ENCODE results near the gene DHX34. TPM values are rescaled to one million over a fixed set of nuclear protein-coding genes. Genes with fewer than 3 reads are reported as not detected.

DHX34 gene
- total and polyA plus RNA-seq, 9 of the 15 experiments (the other 6 are each of a cell fraction or from before 2014, with no cell fraction given), result 0.36 to 42.0 (median 15.0) TPM

GRCh38 chr19:47428177-47428894 is 79.2 kb downstream of the DHX34 start (continued):
- TF ChIP-seq PBX2 (CRISPR knock-in tag; IDR thresholded peaks at IDR 0.05; ENCODE audit: low read depth) (no peak), PBX2 (tag; conservative IDR thresholded peaks at IDR 0.05; ENCODE audit: low read depth) (peak; percentile 83), SRSF9 (IDR thresholded peaks at IDR 0.05; ENCODE audit: borderline replicate concordance, low read depth, low read length) (no peak), ZNF324 (CRISPR knock-in tag; IDR thresholded peaks at IDR 0.05) (no peak), TARDBP (IDR thresholded peaks at IDR 0.05) (no peak), MTA1 (IDR thresholded peaks at IDR 0.05; ENCODE audit: borderline replicate concordance) (peak; percentile 45; the same call in 1 of the 2 replicates), ZNF780A (CRISPR knock-in tag; IDR thresholded peaks at IDR 0.05) (no peak), PCBP2 (IDR thresholded peaks at IDR 0.05; ENCODE audit: low read depth, low read length, poor library complexity, severe bottlenecking) (no peak), ATF7 (IDR thresholded peaks at IDR 0.05) (no peak), SMARCA5 (IDR thresholded peaks at IDR 0.05) (no peak), GABPB1 (CRISPR knock-in tag; IDR thresholded peaks at IDR 0.05) (no peak), HNRNPUL1 (IDR thresholded peaks at IDR 0.05; ENCODE audit: low read length) (no peak), ZNF133 (CRISPR knock-in tag; IDR thresholded peaks at IDR 0.05) (no peak), ZNF507 (tag; conservative IDR thresholded peaks at IDR 0.05) (no peak), ZNF140 (CRISPR knock-in tag; IDR thresholded peaks at IDR 0.05) (no peak), PRMT5 (CRISPR knock-in tag; IDR thresholded peaks at IDR 0.05) (no peak), MBD2 (IDR thresholded peaks at IDR 0.05; ENCODE audit: borderline replicate concordance, low read depth) (no peak), ZBTB12 (CRISPR knock-in tag; IDR thresholded peaks at IDR 0.05) (no peak), TAF1 (IDR thresholded peaks at IDR 0.05; ENCODE audit: control insufficient read depth, extremely low read depth, insufficient read depth, low read length, severe bottlenecking) (no peak), ATF1 (CRISPR knock-in tag; IDR thresholded peaks at IDR 0.05) (no peak), ATF1 (tag; IDR thresholded peaks at IDR 0.05) (peak; percentile 85), ZFP1 (CRISPR knock-in tag; IDR thresholded peaks at IDR 0.05) (no peak), NFRKB (IDR thresholded peaks at IDR 0.05; ENCODE audit: low read depth) (no peak)
- TF ChIP-seq, protein P1, sequence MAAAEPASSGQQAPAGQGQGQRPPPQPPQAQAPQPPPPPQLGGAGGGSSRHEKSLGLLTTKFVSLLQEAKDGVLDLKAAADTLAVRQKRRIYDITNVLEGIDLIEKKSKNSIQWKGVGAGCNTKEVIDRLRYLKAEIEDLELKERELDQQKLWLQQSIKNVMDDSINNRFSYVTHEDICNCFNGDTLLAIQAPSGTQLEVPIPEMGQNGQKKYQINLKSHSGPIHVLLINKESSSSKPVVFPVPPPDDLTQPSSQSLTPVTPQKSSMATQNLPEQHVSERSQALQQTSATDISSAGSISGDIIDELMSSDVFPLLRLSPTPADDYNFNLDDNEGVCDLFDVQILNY (CRISPR knock-in tag; IDR thresholded peaks at IDR 0.05), result no peak
- TF ChIP-seq, protein P2, sequence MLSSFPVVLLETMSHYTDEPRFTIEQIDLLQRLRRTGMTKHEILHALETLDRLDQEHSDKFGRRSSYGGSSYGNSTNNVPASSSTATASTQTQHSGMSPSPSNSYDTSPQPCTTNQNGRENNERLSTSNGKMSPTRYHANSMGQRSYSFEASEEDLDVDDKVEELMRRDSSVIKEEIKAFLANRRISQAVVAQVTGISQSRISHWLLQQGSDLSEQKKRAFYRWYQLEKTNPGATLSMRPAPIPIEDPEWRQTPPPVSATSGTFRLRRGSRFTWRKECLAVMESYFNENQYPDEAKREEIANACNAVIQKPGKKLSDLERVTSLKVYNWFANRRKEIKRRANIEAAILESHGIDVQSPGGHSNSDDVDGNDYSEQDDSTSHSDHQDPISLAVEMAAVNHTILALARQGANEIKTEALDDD (IDR thresholded peaks at IDR 0.05), result peak; percentile 42; the same call in 1 of the 2 replicates
